NT2/D1 (cell line): ENCODE results near the gene NOTCH3.

Source experiments
- SUZ12 ChIP-seq: IDR thresholded peaks from 2 replicates; pipeline ENCODE4 v1.6.1; 2011; ENCODE audit not compliant: insufficient read length, insufficient read depth; ENCODE audit errors: extremely low read depth
- ZNF274 ChIP-seq: IDR thresholded peaks from 2 replicates; pipeline ENCODE4 v1.6.1; 2011; ENCODE audit warnings: mild to moderate bottlenecking, low read depth, low read length

- TF ChIP-seq ZNF274 = no peak
- no peak for TF ChIP-seq SUZ12
These were observed 23.0 kb upstream of the NOTCH3 start for GRCh38 chr19:15223649-15224361.
